ENCODE measurements around the gene MYO3B. TPM values are rescaled to one million over a fixed set of nuclear protein-coding genes. Genes with fewer than 3 reads are reported as not detected.
"Not testable (repeated sequence)": the region's sequence is repeated elsewhere in the genome, so short reads cannot be mapped to it uniquely, and the experiment has no call there.

The MYO3B gene
- polyA plus RNA-seq, 12 donors: 0.07 to 3.2 (median 0.23) TPM; not detected in 2

- DNase-seq: no peak
Observed at GRCh38 chr2:170509452-170510193, 331.7 kb downstream of the MYO3B start.

DNA sequence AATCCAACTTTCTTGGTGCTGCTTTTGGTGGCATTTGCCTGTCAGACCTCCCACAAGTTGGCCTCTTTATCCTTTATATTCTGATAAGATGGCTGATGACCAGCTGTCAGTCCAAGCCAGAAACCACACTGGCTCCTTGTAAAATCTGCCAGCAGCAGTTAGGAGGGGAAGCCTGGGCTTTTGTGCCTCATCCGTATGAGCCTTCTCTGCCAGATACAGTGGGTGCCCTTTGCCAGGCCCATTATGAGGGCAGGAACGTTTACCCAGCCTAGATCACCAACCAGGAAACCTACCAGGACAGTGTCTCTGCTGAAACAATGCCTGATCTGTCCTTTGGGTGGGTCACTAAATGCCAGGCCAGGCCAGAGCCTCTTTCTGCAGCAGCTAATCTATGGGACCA, 334.3 kb downstream of the MYO3B start:
- DNase-seq: no peak

DNA sequence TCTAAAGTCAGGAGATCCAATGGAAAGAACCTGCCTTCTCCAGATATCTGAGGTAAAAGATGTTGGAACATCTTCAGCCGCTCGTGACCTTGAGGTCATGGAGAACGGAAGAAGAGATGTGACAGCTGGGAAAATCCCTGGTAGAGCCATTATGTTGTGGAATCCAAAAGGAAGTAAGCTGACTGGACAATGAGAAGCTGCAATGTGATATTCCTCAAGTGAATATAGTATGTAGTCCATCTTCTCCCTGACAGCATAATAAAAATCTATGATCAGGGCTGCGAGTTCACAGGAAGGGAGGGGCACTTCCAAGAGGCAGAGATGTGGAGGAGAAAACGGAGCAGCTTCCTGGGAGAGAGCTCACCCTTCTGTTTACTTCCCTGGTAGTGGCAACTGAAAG, 336.2 kb downstream of the MYO3B start:
- no peak for DNase-seq

GRCh38 chr2:170517538-170517937, 339.6 kb downstream of the MYO3B start:
- DNase-seq: no peak

DNA sequence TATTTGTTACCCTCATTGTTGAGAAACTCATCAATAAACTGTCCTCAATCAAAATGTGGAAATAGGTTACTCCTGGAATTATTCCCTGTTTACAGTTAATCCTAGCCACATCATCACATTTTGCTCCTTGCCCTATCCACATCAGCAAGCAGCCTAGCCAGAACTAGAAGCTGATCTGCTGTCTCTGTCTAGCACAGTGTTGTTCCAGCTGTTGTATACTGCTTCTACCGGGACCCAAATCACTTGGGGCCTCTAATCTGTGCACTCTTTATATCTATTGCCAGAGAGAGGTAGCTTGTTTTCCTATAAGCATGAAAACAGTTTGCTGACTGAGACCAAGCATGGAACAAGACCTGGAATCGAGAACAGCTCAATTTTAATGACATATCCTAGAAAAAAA, 341.0 kb downstream of the MYO3B start:
- DNase-seq: no peak

DNA sequence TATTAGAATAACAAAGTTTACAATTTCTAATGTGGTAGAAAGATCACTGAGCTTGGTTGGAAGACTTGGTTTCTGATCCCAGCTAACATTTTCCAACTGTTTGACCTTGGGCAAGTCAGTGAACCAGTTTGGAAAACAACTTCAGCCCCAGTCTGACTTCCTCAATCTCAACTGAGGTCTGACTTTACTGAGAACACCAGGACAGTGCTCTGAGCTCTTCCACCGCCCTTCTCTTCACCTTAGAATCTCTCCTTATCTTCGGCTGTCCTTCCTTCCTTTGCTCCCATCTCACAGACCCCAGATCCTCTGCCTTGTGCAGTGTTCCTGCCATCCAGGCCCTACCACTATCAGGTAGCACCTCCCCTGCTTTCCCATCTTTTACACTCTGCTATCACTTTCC, 343.4 kb downstream of the MYO3B start:
- DNase-seq: no peak

DNA sequence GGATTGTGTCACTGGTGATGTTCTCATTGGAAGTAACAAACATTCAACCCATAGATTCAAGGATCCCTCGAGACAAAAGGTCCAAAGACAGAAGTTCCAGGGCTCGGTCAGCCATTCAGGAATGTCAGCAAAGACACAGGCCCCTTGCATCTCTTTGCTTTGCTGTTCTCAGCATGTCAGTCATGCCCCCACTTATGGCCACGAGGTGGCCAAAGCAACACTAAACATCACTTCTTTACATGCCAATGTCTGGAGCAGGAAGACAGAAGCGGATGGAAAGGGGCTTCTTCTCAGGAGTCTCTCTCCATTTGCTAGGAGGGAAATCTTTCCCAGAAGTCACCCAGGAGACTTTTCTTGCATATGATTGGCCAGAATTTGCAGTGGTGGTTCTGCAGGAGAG, 345.6 kb downstream of the MYO3B start:
- DNase-seq: no peak

DNA sequence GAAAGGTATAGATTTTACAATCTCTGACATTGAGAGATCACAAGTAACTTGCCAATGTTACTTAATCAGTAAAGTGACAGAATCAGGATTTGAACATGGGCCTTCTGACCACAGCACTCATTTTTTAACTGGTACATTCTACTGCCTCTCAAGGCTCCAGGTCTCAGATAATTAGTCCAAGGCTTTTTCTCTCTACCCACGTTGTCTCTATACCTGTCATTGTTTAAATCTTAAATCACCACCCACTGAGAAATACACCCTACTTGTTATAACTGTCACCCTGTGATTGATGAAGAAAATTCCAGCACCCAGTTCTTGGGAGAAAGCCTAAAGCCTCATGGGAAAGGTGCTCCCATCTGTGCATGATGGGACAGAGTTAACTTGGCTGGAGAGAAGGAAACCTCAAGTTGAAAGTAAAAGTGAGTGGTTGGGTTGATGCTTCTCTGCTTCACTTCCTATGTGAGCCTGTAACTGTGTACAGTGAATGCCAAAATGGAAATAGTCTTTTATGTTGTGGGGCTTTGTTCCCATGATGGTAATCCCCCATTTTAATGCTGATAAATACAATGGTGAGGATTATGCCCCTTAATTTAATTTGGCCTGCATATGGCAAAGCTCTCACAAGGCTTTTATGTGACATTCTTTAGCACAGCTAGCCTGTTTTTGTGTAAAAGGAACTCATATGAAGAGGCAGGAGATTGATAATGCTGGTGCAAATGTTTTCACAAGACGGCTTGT, 347.1 kb downstream of the MYO3B start:
- DNase-seq: no peak

DNA sequence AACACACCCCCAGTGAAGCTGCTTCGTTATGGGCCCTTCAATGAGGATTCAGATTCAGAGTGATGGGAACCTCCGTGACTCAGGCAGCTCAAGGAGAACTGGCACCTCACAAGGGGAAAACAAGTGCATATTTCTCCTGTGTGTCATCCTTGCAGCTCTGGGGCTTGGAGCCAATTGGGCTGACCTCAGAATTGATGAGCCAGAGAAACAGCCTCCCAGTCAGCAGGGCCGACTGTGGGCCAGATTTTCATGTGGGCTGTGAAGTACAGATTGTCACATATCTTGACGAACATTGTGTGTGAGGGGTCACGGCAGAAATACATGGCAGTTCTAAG, 347.6 kb downstream of the MYO3B start:
- DNase-seq: peak; percentile 28

- peak; percentile 26 for DNase-seq
Observed at GRCh38 chr2:170530284-170530745, 352.4 kb downstream of the MYO3B start.

DNA sequence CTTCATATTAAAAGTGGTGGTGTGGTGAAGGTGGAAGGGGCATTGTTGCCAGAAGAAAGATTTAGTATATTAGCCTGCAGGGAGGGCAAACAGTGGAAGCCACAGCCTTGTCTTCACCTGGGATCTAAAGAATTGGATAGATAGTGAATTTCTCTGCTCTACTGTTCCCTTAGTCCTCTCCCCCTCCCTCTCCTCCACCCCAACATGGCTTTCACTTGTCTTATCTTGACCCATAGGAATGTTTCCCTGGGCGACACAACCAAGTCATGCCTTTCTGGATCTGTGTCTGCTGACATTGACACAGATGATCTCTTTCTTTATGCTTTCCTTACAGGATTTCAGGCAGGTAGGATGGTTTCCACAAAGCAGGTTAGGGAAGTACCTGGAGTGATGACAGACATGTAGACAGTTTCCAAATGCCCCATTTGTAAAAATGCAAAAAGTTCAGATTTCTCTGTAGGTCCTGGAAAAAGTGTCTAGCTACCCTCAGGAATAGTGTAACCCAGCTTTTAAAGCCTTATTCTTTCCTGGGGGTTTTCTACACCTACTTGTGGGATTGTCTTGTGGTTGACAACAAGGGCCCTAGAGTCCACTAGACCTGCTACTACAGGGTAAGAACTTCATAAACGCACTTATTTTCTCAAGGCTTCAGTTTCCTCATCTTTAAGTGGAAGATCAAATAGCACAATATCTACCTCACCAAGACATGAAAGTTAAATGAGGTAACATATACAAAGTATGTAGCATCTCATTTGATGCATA, 353.0 kb downstream of the MYO3B start:
- no peak for DNase-seq

DNA sequence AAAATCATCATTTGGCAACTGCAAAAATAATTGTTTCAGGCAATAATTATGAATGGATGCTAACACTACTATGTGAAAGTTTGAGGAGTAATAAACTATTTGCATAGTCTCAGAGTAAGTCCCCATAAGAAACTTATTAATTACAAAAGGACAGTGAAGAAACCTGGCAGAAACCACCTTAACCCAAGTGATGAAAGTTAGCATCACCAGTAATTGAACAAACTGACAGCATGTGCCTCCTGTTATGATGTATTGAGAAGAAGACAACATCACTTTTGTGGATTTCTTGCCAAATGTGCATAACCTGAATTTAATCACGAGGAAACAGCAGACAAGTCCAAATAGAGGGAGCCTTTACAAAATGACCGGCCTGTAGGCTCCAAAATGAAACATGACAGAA, 353.9 kb downstream of the MYO3B start:
- no peak for DNase-seq

DNA sequence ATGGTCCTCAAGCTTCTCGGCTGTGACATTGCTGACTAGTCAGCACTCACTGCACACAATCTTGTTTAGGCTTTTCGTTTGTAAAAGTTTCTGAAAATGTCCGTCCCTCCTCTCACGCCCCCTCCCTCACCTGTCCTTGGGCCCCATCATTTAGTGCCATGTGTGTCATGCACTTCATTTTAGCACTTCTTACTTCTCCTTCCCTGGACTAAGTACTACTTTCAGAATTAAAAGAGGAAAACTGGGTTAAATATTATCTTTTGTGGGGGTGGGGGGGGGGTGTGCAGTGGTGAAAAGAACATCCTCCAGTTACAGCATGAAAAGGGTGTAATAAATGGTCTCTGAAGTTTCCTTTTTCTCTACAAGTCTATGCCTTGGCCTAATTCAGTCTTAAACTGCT, 355.2 kb downstream of the MYO3B start:
- DNase-seq: no peak

GRCh38 chr2:170535552-170535951, 357.6 kb downstream of the MYO3B start:
- no peak for DNase-seq

DNA sequence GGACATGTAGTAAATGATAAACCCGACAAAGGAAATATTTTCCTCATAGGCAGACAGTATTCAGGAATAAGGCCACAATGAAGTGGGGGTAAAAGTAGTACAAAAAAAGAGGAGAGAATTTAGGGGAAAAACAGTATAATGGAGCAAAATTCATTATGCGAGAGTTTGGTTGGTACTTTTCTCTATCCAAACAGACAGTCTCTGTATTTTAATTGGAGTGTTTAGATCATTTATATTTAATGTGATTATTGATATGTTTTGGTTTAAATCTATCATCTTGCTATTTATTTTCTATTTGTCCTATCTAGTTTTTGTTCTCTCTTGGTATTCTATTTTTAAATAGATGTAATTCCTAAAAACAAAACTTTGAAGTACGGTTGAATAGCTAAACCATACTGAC, 366.9 kb downstream of the MYO3B start:
- DNase-seq: no peak

DNA sequence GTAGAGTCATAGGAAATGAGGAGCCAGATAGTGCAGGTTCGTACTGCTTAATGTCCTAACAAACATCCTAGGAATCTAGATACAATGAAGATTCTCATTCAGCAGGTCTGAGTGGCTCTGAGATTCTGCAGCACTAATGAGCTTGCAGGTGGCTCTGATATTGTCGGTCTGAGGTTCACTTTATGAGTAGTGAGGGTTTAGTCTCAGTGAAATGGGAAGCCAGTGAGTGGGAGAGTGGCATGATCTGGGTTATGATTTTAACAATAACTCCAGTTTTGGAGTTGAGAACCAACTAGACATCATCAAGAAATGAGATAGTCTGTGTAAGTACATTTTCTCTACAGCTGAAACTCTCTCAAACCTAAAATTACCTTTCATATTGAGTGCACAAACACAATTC, 370.4 kb downstream of the MYO3B start:
- no peak for DNase-seq

GRCh38 chr2:170550501-170550900, 372.6 kb downstream of the MYO3B start:
- no peak for DNase-seq

DNA sequence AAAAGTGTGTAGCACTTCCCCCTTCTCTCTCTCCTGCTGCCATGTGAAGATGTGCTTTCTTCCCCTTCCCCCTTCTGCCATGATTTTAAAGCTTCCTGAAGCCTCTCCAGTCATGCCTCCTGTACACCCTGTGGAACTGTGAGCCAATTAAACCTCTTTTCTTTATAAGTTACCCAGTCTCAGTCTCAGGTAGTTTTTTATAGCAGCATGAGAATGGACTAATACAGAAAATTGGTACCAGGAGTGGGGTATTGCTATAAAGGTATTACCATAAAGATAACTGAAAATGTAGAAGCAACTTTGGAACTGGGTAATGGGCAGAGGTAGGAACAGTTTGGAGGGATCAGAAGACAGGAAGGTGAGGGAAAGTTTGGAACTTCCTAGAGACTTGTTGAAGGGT, 374.0 kb downstream of the MYO3B start:
- DNase-seq: not testable (repeated sequence)

DNA sequence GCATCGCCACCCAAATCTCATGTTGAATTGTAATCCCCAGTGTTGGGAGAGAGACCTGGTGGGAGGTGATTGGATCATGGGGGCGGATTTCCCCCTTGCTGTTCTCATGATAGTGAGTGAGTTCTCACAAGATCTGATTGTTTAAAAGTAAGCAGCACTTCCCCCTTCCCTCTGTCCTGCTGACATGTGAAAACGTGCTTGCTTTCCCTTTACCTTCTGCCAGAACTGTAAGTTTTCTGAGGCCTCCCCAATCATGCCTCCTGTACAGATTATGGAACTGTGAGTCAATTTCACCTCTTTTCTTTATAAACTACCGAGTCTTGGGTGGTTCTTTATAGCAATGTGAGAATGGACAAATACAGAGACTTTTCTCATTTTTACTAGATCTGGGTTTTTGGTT, 375.8 kb downstream of the MYO3B start:
- DNase-seq: no peak

GRCh38 chr2:170554278-170554955, 376.5 kb downstream of the MYO3B start:
- DNase-seq: peak; percentile 6

GRCh38 chr2:170562928-170563327, 385.0 kb downstream of the MYO3B start:
- DNase-seq: no peak

GRCh38 chr2:170563401-170563800, 385.5 kb downstream of the MYO3B start:
- DNase-seq: no peak
